Kidney (tissue), 14 donors: ENCODE data around the gene MPDZ. TPM values are rescaled to one million over a fixed set of nuclear protein-coding genes. Genes with fewer than 3 reads are reported as not detected.
A peak's percentile ranks its signal among the peaks of the same experiment; 100 is the strongest.

Source experiments
- DNase-seq, 5 donors: peaks; one replicate each; pipeline ENCODE4 v3.0.0-alpha.2; 2013 to 2020
- FAIRE-seq: peaks from 2 replicates; lab custom pipeline; 2012; peaks lifted over from hg19 to GRCh38; lab: Jason Lieb, UNC
- H3K27ac ChIP-seq, 2 donors: one replicate each; pipeline ENCODE4 v1.7.0; 2013; ENCODE audit warnings: low read depth in 2 of 2, low read length in 2 of 2, inconsistent platforms in 1 of 2
- H3K27me3 ChIP-seq: one replicate; pipeline ENCODE4 v1.7.1; 2013; ENCODE audit warnings: low read length, inconsistent platforms; ENCODE audit not compliant: control insufficient read depth, insufficient read depth
- H3K36me3 ChIP-seq, 3 donors: one replicate each; pipeline versions ENCODE4 v1.7.0 to v1.7.1; 2013; ENCODE audit warnings: low read length in 3 of 3, control low read depth in 1 of 3, inconsistent platforms in 1 of 3; ENCODE audit not compliant: insufficient read depth in 3 of 3, control insufficient read depth in 2 of 3
- H3K4me1 ChIP-seq, 3 donors: one replicate each; pipeline versions ENCODE4 v1.7.0 to v1.7.1; 2013; ENCODE audit warnings: low read length in 3 of 3, inconsistent platforms in 1 of 3, low read depth in 1 of 3; ENCODE audit not compliant: control insufficient read depth in 2 of 3, insufficient read depth in 2 of 3
- H3K4me3 ChIP-seq, 3 donors: one replicate each; pipeline versions ENCODE4 v1.7.0 to v1.8.1; 2013; ENCODE audit warnings: low read length in 3 of 3, control low read depth in 1 of 3, inconsistent platforms in 1 of 3
- H3K9ac ChIP-seq, 3 donors: one replicate each; pipeline versions ENCODE4 v1.7.0 to v1.7.1; 2013; ENCODE audit warnings: low read length in 3 of 3, control low read depth in 1 of 3, inconsistent platforms in 1 of 3
- H3K9me3 ChIP-seq, 3 donors: one replicate each; pipeline versions ENCODE4 v1.7.0 to v1.7.1; 2013; ENCODE audit warnings: low read length in 3 of 3, control low read depth in 1 of 3, inconsistent platforms in 1 of 3; ENCODE audit not compliant: control insufficient read depth in 2 of 3, insufficient read depth in 1 of 3
- CTCF ChIP-seq: IDR thresholded peaks from 3 replicates; pipeline ENCODE4 v1.5.1; 2012; ENCODE audit warnings: mild to moderate bottlenecking, moderate library complexity, borderline replicate concordance; ENCODE audit not compliant: insufficient read depth; ENCODE audit errors: extremely low read depth
- intact Hi-C: fragments of 100-400 bp; cut with DNase I; formaldehyde crosslinking; loops from one replicate; pipeline ENCODE4 v1.11.1; 2022
- polyA plus RNA-seq: library from polyadenylated mRNA; stranded (reverse); fragments of 350-450 nt; fragmentation: Illumina TruSeq; extraction: RNeasy Lipid Tissue Mini Kit (QIAGEN cat#74804); gene quantifications from one replicate; pipeline ENCODE4 v1.2.3, GENCODE V29; 2014; ENCODE audit warnings: low read depth, low replicate concordance; ENCODE audit not compliant: insufficient read depth
- total RNA-seq: library from RNA; stranded (reverse); fragmentation: NEBNext Ultra II Directional; extraction: Animal tissue kit (Norgen Biotek cat#: 25700); gene quantifications from one replicate; pipeline ENCODE4 v1.2.1, GENCODE V29; 2021
- donor health status: control.
- donor health status: control.
- donor health status: control.
- donor health status: control.
- donor health status: control.
- donor health status: DM: yes; HTN: yes; CAD: no.
- donor health status: Normal renal cell carcinoma (clear cell type).

MPDZ gene
- total and polyA plus RNA-seq, 2 donors from 2014 or later: 18.5 to 25.1 TPM

- no peak for DNase-seq
- Histone ChIP-seq H3K27ac (no peak overlapping the region), H3K9ac (no peak overlapping the region), H3K4me3 (peak overlapping the region in 1 of 3 donors; percentile 36), H3K4me1 (no peaks in the 10 kb centered on the region), H3K27me3 (no peaks in the 10 kb centered on the region), H3K9me3 (no peaks in the 10 kb centered on the region), H3K36me3 (peaks cover 0 to 3% (median 0%) of the 10 kb centered on the region in 3 donors)
- FAIRE-seq: no peak
- intact Hi-C loops: no loop called here
- TF ChIP-seq CTCF: no peak
These were observed 105.9 kb downstream of the MPDZ start for GRCh38 chr9:13173553-13173952.

- H3K4me3 ChIP-seq: no peak overlapping the region
- H3K9me3 ChIP-seq: no peaks in the 10 kb centered on the region
- no peak for FAIRE-seq
- H3K9ac ChIP-seq: no peak overlapping the region
- intact Hi-C loops: no loop called here
- no peak overlapping the region for H3K27ac ChIP-seq
- peaks cover 0 to 5% (median 3%) of the 10 kb centered on the region in 3 donors for H3K36me3 ChIP-seq
- no peaks in the 10 kb centered on the region for H3K4me1 ChIP-seq
- no peaks in the 10 kb centered on the region for H3K27me3 ChIP-seq
- no peak for TF ChIP-seq CTCF
- DNase-seq: no peak
These were observed 108.2 kb downstream of the MPDZ start for GRCh38 chr9:13171261-13171660.

GRCh38 chr9:13166996-13167395, 112.5 kb downstream of the MPDZ start:
- DNase-seq (no peak), FAIRE-seq (no peak)
- H3K9ac ChIP-seq: no peak overlapping the region
- peaks cover 0 to 5% (median 0%) of the 10 kb centered on the region in 3 donors for H3K36me3 ChIP-seq
- no peak for TF ChIP-seq CTCF
- intact Hi-C loops: no loop called here
- no peaks in the 10 kb centered on the region for H3K27me3 ChIP-seq
- no peak overlapping the region for H3K4me3 ChIP-seq
- H3K4me1 ChIP-seq: no peaks in the 10 kb centered on the region
- no peak overlapping the region for H3K27ac ChIP-seq
- no peaks in the 10 kb centered on the region for H3K9me3 ChIP-seq

GRCh38 chr9:13165956-13166355, 113.5 kb downstream of the MPDZ start:
- Histone ChIP-seq H3K36me3 (peaks cover 0 to 6% (median 0%) of the 10 kb centered on the region in 3 donors), H3K4me3 (no peak overlapping the region), H3K27me3 (no peaks in the 10 kb centered on the region), H3K9ac (no peak overlapping the region), H3K4me1 (no peaks in the 10 kb centered on the region), H3K9me3 (no peaks in the 10 kb centered on the region), H3K27ac (no peak overlapping the region)
- intact Hi-C loops: no loop called here
- DNase-seq (no peak), FAIRE-seq (no peak)
- TF ChIP-seq CTCF: no peak
